GM19240 (cell line): ENCODE measurements around the gene MRFAP1L1.
A peak's percentile ranks its signal among the peaks of the same experiment; 100 is the strongest.
"Not testable (repeated sequence)": the region's sequence is repeated elsewhere in the genome, so short reads cannot be mapped to it uniquely, and the experiment has no call there.

Source experiments
- DNase-seq: peaks from one replicate; pipeline ENCODE4 v3.0.0; 2011; ENCODE audit warnings: low spot score; ENCODE audit not compliant: insufficient read length

Gene MRFAP1L1

GRCh38 chr4:6689506-6689960, 20.1 kb downstream of the MRFAP1L1 start:
- DNase-seq = no peak

DNA sequence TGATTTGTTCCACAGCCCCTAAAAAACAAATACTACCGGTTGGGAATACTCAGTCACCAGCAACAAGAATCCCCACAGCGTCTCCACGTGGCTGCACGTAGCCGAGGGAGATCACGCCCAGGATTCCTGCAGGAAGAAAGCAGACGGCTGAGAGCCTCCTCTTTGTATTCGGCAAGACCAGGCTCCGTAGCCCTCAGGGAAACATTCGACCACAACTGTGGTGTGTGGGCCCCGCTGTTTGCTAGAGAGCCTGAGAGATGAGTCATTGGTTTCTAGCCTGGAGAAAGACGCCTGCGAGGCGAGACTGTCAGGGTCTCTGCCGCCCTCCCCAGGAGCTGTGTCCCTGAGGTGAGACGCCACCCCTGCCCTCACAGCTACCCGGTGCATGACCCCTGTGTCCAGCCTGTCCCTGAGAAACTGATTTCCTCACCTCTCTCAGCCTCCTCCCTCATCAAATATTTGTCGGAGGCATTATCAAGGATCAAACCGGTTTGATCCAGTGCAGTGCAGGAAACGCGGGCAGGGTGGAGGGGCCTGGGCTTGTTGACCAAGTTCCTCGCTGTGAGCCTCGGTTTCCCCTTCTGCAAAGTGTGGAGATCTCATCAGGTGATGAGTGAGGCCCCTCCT, 20.7 kb downstream of the MRFAP1L1 start:
- peak; percentile 65 for DNase-seq

DNA sequence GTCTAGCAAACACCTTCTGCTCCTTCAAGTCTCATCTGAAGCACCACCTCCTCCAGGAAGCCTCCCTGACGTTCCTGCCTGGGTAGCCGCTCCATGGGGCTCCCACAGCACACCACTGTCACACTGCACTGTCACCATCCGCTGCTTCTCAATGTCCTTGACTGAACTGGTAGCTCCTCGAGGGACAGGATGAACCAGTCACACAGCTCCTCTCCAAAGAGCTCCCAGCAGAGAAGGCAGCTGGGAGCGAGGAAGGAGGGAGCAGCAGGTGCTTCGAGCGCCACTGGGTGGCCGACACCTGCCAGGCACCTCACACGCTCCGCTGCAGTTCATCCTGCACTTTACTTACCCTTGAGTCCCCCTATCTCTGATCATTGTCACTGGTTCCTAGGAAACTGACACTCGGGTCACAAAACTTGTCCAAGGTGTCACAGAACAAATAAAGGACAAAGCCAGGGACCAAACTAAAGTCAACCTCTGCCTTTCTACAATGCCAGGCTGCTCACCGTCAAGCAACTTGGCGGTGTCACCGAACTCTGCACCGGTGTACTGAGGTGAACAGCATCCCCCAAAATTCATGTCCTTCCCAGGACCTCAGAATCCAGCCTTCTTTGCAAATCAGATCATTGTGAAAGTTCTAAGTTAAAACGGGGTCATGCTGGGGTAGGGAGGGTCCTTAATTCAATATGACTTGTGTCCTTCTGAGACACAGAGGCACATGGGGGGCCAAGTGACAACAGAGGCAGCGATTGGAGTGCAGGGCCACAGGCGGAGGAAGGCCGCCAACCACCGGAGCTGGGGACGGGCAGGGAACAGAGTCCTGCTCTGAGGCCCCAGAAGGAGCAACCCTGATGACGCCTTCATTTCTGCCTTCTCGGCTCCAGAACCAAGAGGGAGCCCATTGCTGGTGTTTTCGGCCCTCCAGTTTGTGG, 21.5 kb downstream of the MRFAP1L1 start:
- no peak for DNase-seq

- no peak for DNase-seq
These were observed 23.4 kb downstream of the MRFAP1L1 start for GRCh38 chr4:6686104-6686787.

DNA sequence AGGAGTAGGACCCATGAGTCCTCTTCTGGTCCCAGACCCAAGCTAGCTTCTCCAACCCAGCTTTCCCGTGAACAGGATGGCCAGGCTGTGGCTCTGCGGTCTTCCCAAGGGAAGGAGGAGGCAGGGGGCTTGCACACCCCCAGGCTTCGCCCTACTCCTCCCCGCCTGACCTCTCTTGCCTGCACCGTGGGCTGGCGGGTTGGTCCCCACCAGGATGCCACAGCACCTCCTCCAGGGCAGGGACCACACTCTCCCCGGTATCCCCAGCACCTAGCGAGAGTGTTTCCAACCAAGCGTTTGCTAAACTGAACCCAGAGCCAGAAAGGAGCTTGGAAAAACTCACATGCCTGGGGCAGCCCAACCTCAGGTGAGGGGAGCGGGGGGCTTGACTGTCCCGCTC, 25.0 kb downstream of the MRFAP1L1 start:
- no peak for DNase-seq

DNA sequence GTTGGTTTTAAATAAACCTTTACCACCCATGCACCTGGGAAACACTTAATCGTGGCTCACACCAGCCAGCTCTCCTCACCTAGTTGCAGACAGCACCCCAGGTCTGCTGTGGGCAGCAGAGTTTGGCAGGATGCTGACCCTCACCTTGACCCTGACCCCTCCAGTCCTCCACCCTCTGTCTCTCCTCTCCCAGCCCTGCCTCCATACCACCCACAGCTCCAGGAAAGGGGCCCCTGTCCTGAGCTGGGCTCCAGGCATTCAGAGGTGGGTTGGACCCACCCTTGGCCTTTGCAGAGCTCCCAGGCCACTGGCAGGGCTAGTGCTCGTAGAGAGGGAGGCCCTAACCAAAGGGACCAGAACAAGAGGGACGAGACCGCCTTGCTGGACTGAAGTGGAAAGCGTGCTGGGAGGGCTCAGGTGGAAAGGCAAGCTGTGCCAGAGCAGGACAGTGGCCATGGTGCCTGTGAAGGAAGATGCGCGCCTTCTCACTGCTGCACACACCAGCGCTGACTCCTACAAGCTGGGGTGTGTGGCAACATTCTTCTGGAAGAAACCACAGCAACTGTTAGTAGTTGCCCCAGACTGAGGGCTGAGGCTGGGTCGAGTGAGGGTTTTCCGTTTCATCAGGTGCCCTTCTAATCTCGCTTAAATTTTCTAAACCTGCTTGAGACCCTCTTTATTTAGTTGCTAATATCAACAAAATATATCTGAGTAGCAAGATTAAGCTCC, 26.6 kb downstream of the MRFAP1L1 start:
- no peak for DNase-seq

DNA sequence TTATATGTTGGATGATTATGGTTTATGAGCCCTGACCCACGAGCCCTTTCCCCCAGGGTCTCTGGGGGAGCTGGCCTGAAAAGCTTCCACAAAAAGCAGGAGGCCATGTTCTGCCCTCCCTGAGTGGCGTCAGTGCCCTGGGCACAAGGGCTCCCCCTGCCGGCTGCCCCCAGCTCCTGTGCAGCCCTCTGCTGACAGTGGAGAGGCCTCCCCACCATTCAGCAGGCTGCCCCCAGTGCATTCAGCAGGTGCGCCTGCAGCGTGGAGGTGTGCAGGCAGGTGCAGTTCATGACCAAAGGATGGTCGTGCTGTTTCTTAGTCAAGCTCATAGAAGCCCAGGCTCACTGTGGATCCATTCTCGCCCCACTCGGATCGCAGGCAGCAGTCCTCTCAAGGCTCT, 28.5 kb downstream of the MRFAP1L1 start:
- no peak for DNase-seq

DNA sequence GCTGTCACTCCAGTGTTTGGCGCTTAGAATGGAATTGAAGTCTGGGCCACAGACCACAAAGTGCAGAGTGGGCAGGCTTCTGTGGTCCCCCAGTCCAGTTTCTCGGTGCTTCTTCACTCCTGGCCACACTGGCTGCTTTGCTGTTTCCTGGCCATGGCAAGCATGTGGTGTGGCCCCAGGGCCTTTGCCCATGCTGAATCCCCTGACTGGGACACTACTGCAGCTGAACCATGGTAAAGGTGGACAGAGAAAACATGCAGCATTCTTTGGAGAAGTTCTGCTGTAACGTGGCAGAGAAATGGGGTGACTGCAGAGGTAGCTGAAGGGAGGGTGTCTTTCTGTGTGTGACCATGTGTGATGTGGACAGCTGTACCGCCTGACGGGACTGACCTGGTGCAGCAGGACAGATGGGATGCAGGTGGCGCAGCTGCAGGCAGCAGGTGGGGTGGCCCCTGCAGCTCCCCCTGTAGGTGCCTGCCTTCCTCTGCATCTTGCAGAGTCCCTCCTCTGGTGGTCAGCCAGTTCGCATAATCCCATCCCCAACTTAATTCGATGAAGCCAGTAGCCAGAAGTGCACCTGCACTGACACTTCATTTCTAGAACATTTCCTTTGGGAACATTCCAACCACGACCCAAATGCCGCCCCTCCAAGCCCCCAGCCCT, 29.2 kb downstream of the MRFAP1L1 start:
- DNase-seq = no peak

GRCh38 chr4:6676722-6677558, 32.7 kb downstream of the MRFAP1L1 start:
- DNase-seq = no peak

DNA sequence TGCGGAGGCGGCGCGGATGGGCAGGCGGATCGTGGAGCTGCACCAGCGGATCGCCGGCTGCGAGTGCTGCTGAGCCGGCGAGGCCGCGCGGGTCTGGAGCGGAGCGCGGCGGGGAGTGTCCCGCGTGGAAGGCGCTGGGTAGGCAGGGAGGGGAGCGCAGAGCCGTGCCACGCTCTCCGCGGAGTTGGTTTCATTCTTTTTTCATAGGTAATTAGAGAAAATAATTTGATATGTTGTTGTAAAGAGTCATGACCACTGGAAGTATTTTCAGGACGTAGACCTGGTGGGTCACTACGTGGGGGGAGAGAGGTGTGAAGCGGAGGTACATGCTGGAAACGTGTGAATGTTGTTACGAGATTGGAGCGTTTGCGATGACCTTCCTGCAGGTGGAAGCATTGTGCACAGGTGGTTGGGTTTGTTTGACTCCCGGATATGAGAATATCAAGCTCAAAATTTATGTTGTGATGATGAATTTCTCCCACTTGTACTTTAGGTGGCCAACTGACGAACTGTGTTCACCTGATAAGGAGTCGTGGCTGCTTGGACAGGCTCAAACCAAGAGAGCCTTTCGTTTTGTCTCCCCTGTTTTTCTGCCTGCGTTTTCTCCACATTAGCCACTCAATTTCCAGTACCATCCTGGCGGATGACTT, 35.0 kb downstream of the MRFAP1L1 start:
- DNase-seq = peak; percentile 60

DNA sequence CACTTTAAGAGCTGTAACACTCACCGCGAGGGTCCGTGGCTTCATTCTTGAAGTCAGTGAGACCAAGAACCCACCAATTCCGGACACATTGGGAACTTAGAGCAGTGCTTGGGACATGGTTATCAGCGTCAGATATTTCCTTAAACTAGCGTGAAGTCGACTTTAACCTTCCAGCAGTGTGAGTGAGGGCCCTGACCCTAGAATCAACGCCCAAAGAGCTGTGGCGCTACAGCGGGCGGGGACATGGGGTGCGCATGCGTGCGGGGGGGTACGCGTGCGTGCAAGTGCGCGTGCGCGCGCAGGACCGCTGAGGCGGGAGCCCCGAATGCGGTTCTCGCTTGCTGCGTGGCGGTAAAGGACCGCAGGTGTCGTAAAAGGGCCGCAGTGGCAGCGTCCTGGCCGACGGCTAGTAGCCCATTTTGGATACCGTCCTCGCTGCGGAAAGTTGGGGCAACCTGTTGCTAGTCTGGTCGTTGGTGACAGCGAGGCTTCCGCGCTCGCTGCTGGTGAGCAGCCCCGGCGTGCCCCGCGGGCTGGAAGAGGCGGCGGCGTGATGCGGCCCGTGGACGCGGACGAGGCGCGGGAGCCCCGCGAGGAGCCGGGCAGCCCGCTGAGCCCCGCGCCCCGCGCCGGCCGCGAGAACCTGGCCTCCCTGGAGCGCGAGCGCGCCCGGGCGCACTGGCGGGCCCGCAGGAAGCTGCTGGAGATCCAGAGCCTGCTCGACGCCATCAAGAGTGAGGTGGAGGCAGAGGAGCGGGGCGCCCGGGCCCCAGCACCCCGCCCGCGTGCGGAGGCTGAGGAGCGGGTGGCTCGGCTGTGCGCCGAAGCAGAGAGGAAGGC, 35.8 kb downstream of the MRFAP1L1 start:
- DNase-seq = peak; percentile 95

DNA sequence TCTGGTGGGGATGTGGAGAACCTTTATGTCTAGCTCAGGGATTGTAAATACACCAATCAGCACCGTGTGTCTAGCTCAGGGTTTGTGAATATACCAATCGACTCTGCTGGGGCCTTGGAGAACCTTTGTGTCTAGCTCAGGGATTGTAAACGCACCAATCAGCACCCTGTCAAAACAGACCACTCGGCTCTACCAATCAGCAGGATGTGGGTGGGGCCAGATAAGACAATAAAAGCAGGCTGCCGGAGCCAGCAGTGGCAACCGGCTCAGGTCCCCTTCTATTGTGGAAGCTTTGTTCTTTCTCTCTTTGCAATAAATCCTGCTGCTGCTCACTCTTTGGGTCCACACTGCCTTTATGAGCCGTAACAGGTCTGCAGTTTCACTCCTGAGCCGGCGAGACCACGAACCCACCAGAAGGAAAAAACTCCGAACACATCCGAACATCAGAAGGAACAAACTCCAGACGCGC, 36.4 kb downstream of the MRFAP1L1 start:
- not testable (repeated sequence) for DNase-seq

- DNase-seq = not testable (repeated sequence)
These were observed 37.0 kb downstream of the MRFAP1L1 start for GRCh38 chr4:6672541-6673190.

- no peak for DNase-seq
These were observed 37.5 kb downstream of the MRFAP1L1 start for GRCh38 chr4:6672131-6672530.

GRCh38 chr4:6671648-6672047, 38.0 kb downstream of the MRFAP1L1 start:
- no peak for DNase-seq

GRCh38 chr4:6668391-6668790, 41.3 kb downstream of the MRFAP1L1 start:
- DNase-seq = no peak

DNA sequence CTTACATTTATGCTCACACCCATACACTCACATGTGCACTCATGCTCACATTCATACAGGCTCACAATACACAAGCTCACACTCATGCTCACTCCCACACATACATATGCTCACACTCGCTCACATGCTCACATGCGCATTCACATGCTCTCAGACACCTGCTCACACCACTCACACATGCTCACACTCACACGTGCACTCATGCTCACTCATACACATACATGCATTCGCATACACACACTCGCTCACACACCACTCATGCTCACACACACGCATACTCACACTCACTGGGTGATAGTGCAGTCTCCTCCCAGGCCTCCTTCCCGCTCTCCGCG, 44.4 kb downstream of the MRFAP1L1 start:
- DNase-seq = no peak
